ENCODE measurements around the gene MAST4. TPM values are rescaled to one million over a fixed set of nuclear protein-coding genes. Genes with fewer than 3 reads are reported as not detected.

Gene MAST4
- total RNA-seq, 1 donor from 2014 or later = 56.9 TPM

GRCh38 chr5:66840511-66841013 is 244.4 kb downstream of the MAST4 start:
- Histone ChIP-seq H3K4me3 (no peak overlapping the region), H3K27me3 (ENCODE audit: low read depth) (no peaks in the 10 kb centered on the region), H3K27ac (no peak overlapping the region), H3K9me3 (no peaks in the 10 kb centered on the region), H3K36me3 (no peaks in the 10 kb centered on the region), H3K4me1 (no peaks in the 10 kb centered on the region)
- intact Hi-C loops (cut with DNase I) = no loop called here
- ATAC-seq (peak in 1 of 2 donors; percentile 44), DNase-seq (no peak)
- no peak for TF ChIP-seq CTCF (IDR thresholded peaks at IDR 0.05)

GRCh38 chr5:66841264-66841663 is 245.1 kb downstream of the MAST4 start:
- no peaks in the 10 kb centered on the region for H3K36me3 ChIP-seq
- no peak overlapping the region for H3K4me3 ChIP-seq
- intact Hi-C loops (cut with DNase I) = no loop called here
- H3K4me1 ChIP-seq = no peaks in the 10 kb centered on the region
- DNase-seq (no peak), ATAC-seq (no peak)
- H3K27ac ChIP-seq = no peak overlapping the region
- no peaks in the 10 kb centered on the region for H3K9me3 ChIP-seq
- no peak for TF ChIP-seq CTCF (IDR thresholded peaks at IDR 0.05)
- no peaks in the 10 kb centered on the region for H3K27me3 ChIP-seq (ENCODE audit: low read depth)

GRCh38 chr5:66842540-66842939 is 246.3 kb downstream of the MAST4 start:
- no peak for TF ChIP-seq CTCF (IDR thresholded peaks at IDR 0.05)
- no peaks in the 10 kb centered on the region for H3K27me3 ChIP-seq (ENCODE audit: low read depth)
- DNase-seq (no peak), ATAC-seq (no peak)
- intact Hi-C loops (cut with DNase I) = no loop called here
- no peak overlapping the region for H3K27ac ChIP-seq
- no peaks in the 10 kb centered on the region for H3K36me3 ChIP-seq
- H3K4me1 ChIP-seq = no peaks in the 10 kb centered on the region
- H3K9me3 ChIP-seq = no peaks in the 10 kb centered on the region
- H3K4me3 ChIP-seq = no peak overlapping the region

- intact Hi-C loops (cut with DNase I) = no loop called here
- no peak for TF ChIP-seq CTCF (IDR thresholded peaks at IDR 0.05)
- Histone ChIP-seq H3K9me3 (no peaks in the 10 kb centered on the region), H3K27ac (no peak overlapping the region), H3K36me3 (no peaks in the 10 kb centered on the region), H3K4me1 (no peaks in the 10 kb centered on the region), H3K27me3 (ENCODE audit: low read depth) (no peaks in the 10 kb centered on the region), H3K4me3 (no peak overlapping the region)
- ATAC-seq (no peak), DNase-seq (no peak)
These were observed 246.9 kb downstream of the MAST4 start for GRCh38 chr5:66843065-66843464.

- intact Hi-C loops (cut with DNase I) = no loop called here
- Histone ChIP-seq H3K36me3 (no peaks in the 10 kb centered on the region), H3K4me1 (peaks cover 18% of the 10 kb centered on the region), H3K4me3 (no peak overlapping the region), H3K27ac (no peak overlapping the region), H3K9me3 (no peaks in the 10 kb centered on the region), H3K27me3 (ENCODE audit: low read depth) (no peaks in the 10 kb centered on the region)
- DNase-seq (no peak), ATAC-seq (no peak)
- no peak for TF ChIP-seq CTCF (IDR thresholded peaks at IDR 0.05)
These were observed 252.8 kb downstream of the MAST4 start for GRCh38 chr5:66848749-66849641.
